PC-9 (cell line): ENCODE data around the gene NXT1.

ENCODE experiments used
- EZH2 ChIP-seq: fragments of 200-600 bp; sonication (generic); IDR thresholded peaks from 2 replicates; pipeline ENCODE4 v1.8.0; 2017; ENCODE audit warnings: antibody characterized with exemption, low read depth
- TF ChIP-seq, protein P1 (sequence below): fragments of 200-600 bp; sonication (generic); conservative IDR thresholded peaks from 2 replicates; pipeline ENCODE4 v1.6.1; 2017; ENCODE audit warnings: mixed run types, antibody characterized with exemption, mild to moderate bottlenecking, moderate library complexity

DNA sequence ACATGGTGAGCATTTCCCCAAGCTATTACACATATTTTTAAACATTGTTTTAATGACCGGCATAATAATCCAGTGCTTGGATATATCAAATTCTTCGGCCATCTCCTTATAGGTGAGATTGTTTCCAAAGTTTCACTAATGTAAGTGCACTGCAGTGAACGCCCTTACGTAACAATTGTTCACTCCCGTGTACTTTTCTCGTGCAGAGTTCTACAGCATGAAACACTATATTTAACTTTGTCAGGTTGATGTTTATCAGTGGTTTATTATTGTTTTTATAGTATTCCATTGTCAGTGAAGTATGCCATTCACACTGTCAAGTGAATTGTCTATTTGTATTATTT is 7.9 kb downstream of the NXT1 start:
- TF ChIP-seq, protein P1, sequence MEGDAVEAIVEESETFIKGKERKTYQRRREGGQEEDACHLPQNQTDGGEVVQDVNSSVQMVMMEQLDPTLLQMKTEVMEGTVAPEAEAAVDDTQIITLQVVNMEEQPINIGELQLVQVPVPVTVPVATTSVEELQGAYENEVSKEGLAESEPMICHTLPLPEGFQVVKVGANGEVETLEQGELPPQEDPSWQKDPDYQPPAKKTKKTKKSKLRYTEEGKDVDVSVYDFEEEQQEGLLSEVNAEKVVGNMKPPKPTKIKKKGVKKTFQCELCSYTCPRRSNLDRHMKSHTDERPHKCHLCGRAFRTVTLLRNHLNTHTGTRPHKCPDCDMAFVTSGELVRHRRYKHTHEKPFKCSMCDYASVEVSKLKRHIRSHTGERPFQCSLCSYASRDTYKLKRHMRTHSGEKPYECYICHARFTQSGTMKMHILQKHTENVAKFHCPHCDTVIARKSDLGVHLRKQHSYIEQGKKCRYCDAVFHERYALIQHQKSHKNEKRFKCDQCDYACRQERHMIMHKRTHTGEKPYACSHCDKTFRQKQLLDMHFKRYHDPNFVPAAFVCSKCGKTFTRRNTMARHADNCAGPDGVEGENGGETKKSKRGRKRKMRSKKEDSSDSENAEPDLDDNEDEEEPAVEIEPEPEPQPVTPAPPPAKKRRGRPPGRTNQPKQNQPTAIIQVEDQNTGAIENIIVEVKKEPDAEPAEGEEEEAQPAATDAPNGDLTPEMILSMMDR: no peak
- TF ChIP-seq EZH2: no peak
